HG03139 (cell line): Measurements from ENCODE around the gene POU2F3.

Experiments
- ATAC-seq: cut with Tn5 transposase; IDR thresholded peaks from one replicate; pipeline ENCODE4 v1.9.1; 2021; ENCODE audit not compliant: unreplicated experiment

Gene POU2F3

DNA sequence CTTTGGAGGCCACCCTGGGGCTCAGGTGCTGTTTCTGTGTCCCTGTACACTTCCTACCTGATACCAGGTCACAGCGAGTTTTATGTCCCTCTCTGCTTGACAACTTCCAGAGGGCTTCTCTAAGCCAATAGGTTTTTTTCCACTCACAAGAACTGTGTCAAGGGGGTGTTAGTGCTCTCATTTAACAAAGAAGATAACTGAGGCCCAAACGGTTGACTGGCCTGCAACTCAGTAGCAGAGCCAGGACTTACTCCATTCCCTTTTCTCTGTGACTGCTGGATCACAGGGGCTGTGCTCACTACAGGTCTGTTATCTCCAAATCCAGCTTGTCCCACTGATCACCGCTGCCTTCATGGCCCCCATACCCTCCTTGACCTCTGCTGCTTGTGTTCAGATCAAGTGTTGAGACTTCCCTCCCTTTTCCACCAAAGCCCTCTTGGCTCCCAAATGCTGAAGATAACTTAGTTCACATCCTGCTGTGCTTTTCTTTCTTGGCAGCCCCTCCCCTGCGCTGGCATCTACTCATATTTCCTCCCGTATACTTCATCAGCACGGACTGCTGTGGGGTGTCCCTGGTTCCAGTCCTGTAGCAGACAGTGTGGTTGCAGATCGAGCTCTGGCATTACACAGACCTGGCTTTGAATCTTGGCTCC lies 41.3 kb downstream of the POU2F3 start:
- ATAC-seq = no peak

DNA sequence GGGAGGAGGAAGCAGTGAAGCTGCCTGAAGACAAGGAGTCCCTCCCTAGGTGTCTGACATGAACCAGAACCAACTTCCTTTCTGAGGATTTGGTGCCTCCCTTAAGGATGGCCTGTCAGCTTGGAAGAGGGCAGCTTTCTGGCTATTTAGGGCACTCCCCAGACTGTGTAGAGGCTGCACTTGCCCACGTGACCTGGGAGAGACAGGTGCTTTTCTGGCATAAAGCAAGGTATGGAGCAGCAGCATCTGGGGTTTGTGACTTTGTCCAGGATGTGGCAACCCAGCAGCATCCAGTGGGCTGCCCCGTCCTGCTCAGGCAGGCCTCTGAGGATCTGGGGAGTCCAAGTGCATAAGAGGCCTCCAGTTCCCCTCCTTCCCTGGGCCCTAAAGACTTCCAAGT lies 43.2 kb downstream of the POU2F3 start:
- ATAC-seq = no peak

DNA sequence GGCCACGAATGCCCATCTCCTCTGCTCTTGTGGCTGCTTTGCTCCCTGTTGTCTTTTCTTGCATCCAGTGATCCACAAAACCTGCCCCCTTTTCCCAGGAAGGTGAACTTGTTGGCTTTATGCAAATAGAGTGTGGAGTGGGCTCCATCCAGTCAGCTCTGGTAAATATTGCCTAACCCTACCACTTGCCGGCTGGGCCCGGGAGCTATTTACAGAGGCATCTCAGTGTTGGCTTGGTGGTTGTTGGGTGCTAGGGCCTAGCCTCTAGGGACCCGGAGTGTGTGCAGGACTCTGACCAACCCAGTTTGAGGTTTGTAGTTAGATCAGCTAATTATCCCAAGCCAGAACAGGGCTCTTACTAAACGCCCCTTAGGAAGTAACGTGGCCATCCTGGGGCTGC lies 44.3 kb downstream of the POU2F3 start:
- no peak for ATAC-seq

DNA sequence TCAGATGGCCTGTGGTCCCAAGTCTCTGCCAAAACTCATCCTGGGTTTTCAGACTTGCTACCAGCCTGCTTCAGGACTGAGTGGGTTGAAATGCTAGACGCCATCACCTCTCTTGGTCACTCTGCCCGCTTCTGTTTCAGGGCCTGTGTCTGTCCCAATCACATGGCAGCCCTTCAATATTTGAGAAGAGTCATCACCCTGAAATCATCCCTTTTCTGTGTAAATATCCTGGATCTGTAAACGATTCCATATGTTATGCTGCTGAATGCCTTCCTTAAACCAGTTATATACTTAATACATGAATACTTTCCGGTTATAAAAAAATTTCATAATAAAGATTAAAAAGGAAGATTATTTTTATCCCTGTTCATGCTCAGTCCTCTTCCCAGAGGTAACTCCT lies 45.3 kb downstream of the POU2F3 start:
- ATAC-seq = no peak

DNA sequence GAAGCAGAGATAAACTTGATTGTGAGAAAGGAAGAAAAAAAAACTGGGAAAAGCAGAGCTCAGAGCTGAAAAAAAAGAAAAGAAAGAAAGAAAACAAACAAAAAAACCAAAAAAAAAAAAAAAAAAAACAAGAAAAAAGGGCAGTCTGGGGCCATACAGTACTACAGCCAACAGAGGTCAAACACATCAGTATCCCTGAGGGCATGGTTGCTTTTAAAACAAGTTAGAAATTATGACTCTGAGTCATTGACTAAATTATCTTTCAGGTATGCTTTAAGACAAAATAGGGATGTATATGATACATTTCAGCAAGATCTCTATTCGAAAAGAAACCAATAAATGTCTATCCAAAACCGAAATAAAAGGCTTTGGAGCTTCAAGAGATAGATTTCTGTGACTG lies 48.1 kb downstream of the POU2F3 start:
- no peak for ATAC-seq

DNA sequence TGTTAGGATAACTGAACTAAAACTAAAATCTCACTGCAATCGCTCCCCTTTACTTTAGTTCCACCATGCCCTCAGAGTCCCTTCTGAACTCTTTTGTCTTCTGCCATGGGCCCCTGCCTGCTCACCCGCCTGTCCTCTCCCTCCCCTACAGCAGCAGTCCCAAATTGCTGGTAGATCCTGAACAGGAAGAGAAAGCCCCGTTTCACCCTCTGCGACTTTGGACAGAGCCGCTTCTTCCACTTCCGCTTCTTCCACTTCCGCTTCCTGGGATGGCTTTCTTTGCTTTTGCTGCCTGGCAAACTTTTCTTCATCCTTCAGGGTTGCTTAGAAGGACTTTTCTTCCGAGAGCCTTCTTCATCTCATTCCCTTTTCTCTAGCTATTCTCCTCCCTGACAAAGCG lies 49.5 kb downstream of the POU2F3 start:
- no peak for ATAC-seq

DNA sequence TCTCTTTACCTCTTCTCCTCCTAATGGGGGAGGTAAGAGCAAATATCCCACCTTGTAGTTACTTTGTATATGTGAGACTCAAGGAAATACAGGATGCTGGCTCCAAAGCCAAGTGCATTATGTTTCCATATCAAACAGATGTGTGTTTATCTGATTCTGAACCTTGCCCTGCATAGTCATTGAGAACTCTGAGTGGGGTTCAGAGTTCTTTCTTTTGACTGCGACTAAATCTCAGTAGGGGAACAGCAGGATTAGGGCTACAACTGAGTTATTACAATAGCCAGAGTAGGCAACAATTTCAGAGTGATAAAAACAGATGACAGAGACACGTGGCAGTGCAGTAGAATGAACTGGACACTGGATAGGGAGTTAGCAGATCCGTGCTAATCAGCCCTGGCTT lies 51.0 kb downstream of the POU2F3 start:
- ATAC-seq = no peak

DNA sequence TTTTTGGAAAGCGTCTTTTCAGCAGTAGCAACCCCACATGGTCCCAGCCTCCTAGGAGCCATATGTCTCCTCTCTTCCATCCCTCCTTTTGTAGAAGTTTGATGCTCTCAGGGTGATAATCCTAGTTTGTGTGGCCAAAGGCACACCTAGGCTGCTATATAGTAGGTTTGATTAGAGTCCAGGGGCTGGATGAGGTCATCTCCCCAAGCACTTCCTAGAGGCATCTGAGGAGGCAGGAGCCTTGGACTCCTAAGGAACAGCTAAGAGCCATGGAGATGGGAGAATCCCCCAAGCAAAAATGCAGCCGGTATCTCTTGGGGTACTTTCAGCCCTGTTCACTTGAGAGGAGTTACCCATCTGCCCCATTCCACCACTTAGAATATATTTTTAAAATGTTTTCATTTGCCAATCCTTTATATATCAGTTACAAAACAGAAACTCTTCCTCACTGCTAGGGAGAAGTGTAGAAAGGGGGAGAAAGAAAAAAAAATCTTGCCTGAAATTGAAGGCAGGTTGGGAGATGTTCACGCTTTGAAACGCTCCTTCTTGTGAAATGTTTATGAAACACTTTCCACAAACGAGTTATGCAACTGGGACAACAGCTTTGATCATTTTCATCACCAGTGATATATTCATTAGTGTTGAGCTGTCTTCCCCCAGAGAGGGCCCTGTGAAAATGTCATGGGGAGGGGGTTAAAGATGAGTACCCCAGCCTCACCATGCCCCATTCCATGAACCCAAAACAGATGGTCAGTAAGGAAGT lies 53.3 kb downstream of the POU2F3 start:
- no peak for ATAC-seq

DNA sequence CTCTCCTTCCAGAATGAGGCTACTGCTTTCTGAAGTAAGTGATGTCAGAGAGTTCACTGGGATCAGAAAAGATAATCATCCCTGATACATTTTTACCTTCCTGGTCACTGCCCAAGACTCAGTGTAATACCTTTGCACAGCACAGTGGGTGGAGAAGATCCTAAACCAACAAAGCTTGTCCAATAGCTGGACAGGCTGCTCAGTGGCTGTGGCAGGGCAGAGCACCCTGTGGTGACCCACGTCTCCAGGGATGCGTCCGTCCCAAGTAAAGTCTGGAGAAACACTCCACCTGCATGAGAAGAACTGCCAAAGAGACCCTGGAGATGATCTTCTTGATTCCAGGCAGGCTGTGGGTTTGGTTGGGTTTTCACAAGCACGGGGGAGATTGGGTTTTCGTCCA lies 54.2 kb downstream of the POU2F3 start:
- no peak for ATAC-seq

DNA sequence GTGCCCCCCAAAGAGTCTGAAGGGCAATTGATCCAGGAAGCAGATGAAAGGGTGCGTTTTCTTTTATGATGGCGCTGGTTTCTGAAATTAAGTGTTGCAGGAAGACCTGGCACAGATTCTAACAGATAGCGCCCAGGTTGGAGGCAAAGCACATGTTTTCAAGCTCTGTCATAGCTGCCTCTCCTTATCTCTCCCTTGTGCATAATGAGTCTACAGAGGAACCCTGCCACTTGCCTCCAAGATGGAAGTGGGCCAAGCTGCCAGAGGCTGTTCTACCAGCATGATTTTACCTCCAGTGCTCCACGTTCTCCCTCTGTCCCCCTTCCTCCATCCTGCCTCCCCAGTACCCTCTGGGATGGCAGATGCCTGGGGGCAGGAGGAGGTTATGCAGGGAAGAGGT lies 55.2 kb downstream of the POU2F3 start:
- no peak for ATAC-seq

DNA sequence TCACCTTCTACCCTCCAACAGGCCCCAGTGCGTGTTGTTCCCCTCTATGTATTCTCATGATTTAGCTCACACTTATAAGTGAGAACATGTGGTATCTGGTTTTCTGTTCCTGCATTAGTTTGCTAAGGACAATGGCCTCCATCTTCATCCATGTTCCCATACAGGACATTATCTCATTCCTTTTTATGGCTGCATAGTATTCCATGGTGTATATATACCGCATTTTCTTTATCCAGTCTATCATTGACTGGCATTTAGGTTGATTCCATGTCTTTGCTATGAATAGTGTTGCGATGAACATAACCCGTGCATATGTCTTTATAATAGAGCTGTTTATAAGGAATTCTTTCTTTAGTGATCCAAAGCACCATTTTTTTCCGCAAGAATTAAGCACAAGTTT lies 56.6 kb downstream of the POU2F3 start:
- ATAC-seq = no peak

DNA sequence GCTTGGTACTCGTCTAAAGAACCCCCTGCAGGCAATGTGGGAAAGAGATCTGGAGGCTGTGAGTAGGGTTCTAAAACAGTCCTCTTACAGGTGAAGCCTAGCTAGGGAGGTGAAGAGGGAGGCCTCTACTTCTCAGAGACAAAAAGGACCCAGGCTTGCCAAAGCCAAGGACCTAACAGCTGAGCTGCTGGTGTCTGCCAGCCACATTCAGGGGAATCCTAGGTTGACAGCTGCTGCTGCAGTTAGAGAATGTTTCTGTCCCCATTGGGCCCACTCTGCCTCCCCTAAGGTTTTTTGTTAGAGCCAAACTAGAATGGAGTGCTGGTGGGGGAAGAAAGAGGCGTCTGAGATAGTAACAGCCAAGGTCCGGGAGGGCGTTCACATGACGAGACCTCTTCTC lies 58.5 kb downstream of the POU2F3 start:
- no peak for ATAC-seq

DNA sequence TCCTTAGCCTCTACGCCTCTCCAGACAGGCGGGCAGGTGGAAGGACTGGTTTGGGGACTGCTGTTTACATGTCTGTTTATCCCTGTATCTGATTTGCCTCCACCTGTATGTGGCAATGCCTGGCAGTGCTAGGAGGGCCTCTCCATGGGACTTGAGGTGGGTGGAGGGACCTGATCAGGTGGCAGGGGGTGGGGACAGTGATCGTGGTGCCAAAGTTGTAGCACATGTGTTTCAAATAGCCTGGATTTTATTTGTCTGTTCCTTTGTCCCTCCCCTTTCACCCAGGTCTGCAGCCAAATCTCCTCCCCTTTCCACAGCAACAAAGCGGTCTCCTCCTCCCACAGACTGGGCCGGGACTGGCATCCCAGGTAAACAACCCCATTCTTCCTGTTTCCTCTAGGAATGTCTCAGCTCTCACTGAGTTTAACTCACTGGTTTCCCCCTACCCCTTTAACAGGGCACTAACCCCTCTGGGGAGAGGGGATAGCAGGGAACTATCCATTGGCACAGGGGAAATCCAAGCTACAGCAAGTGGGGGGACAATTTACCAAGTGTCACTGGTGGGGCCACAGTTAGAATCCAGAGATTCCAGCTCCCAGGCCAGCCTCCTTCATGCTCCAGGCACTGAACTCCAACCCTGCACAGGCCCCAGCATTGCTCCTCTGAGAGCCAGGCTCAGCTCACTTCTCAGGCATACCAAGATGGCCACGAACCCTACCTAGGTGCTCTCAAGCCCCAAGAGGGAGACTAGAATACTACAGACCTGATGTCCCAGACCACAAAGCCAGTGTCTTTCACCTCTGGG lies 62.3 kb downstream of the POU2F3 start:
- no peak for ATAC-seq

DNA sequence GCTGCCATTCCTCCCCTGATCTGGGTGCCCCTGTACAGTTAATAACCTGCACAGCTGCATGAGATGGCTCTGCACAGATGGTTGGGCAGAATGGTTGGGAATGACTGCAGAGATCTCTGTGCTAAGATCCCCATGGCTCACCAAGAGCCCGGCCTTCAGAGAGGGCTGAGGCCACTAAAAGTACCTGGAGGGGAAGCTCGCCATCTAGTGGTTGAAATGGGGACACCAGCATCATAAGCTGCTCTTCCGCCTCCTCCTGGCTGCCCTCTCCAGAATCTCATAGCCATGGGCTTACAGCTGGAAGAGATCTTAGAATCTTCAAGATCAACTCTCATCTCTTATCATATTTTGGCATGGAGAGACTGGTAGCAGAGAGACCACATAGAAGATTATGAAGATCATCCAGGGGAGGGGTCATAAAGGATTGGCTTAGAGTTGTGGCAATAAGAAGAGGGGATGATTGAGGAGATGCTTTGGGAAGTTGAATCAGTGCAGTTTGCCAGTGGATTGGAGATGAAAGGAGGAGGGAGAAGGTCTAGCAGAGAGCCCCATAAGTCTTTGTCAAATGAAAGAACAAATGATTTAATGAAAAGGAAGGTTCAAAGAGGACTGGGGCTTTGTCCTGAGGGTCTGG lies 63.2 kb downstream of the POU2F3 start:
- ATAC-seq = peak; percentile 66

DNA sequence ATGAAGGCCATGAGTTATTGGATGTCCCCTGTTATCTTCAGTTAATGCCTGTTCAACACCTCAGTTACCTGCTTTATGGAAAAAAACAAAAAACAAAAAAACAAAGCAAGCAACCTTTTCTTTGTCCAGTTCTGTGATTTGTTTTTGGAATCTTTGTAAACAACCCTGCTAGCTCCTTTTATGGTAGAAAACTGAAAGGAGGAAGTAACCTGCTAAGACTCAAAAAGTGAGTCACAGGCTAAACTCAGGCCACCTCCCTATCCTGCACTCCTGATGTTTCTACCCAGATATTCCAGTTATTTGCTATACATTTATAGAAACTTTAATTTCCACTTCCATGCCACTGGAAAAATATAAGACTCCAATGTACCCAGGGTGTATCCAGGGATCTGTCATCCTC lies 64.6 kb downstream of the POU2F3 start:
- no peak for ATAC-seq

DNA sequence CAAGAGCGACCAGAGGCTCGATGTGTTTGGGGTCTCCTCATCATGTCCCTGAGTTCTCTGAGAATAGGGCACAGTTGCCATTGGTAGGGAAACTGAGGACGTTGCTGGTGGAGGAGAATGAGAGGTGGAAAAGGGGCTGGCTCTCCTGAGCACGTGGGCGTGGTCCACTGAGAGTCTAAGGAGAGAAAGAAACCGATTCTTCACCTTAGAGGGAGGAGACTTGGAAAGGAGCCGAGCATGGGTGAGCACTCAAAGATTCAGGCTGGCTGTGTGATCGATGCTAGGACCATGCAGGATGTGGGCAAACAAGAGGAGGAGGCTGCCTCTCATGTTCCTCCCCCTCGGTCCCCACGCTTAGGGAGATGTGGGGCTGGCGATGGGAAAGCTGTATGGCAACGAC lies 65.3 kb downstream of the POU2F3 start:
- no peak for ATAC-seq

DNA sequence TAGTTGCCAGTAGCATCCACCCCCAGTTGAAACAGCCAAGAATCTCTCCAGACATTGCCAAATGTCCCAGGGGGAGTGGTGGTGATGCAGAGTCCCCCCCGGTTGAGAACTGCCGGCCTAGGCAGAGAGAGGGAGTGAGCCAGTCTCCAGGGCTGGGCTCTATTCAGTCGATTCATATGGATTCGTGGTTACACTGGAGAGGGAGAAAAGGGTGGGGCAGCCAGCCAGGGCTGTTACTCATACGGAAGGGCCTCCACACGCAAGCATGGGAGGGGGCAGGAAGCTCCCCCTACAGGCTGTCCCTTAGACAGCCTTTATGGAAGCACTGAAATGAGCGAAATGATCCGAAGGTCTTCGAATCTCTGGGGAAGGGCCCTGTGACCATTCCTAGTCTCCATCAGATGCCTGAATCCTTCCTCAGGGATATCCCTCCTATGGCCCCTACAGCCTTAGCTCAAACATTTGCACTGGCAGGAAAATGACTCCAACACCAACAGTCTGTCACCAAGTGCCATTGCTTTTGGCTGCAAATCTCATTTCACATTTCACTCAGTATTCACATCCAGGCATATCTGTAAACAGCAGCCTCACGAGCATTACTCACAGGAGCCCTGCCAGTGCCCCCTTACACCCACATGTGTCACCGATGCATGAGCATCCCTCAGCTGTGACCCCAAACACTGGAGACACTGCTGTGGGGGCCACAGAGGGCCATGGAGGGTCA lies 66.7 kb downstream of the POU2F3 start:
- no peak for ATAC-seq

DNA sequence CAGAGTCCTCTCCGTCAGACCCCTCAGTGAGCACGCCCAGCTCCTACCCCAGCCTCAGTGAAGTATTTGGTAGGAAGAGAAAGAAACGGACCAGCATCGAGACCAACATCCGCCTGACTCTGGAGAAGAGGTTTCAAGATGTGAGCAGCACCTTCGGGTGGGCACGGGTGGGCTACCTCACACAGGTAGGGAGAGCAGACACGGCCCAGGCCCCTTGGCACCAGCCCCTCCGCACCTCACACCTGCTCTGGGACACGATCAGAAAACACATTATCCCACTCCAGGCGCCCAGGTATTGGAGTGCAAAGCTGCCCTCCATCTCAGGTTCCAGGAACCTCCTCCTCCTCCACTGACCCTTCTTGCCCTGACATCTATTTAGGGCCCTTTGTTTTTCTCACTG lies 67.5 kb downstream of the POU2F3 start:
- no peak for ATAC-seq

DNA sequence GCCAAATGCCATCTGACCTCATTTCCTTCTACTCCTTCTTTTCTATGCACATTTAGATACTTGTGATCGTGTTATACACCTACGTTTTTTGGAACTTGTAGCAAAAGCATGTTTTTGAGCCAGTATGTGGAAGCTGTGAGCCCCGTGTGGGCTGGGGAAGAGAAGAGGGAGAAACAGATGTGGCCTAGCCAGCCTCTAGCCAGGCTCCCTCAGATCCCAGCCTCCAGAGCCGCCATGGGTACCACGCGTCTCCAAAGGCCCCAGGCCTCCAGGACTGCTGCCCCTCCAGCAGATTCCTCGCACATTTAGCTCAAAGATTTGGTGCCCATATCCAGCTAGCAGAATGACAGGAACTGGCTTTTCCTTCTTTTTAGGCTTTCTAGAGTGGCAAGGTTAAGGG lies 68.1 kb downstream of the POU2F3 start:
- ATAC-seq = no peak

DNA sequence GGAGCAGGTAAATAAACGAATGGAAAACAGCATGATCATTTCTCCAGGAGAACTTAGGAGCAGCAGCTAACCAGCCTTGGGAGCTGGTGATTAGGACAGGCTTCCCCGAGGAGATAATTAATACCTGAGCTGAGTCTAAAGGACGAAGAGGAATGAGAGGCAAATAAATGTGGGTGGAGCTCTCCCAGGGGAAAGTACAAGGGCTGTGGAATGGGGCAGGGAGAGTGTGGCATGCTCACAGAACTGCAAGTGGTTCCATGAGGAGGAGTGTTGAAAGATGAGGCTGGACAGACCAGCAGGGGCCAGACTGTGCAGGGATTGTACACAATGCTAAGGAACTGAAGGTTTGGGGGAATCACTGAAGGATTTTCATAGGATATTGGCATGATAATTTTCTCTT lies 70.9 kb downstream of the POU2F3 start:
- ATAC-seq = no peak

DNA sequence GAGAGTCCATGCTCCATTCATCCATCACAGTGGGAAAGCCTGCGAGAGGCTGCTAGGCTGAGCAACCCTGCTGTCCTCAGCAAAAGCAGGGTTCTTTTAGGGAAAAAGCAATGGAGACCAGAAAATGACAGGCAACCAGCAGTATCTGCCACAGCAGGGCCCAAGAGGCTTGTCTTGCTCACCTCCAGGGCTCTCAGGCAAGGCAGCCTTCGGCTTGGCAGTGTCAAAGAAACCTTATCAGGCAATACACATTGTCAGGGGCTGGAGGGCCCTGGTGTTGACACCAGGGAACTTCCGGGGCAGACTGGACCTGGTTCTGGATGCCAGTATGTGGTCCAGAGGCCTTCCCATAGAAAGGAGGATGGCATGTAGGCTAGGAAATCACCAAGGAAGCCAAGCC lies 74.9 kb downstream of the POU2F3 start:
- no peak for ATAC-seq
